Measurements from ENCODE around the gene RPL10A. TPM values are rescaled to one million over a fixed set of nuclear protein-coding genes. Genes with fewer than 3 reads are reported as not detected.

Gene RPL10A
- total and polyA plus RNA-seq, 3 experiments from 2014 or later, result 970 to 1,739 (median 1,737) TPM

Other genes with a start within 250 kb of the RPL10A start
- gene ZNF76, start 208.7 kb upstream of the RPL10A start, total RNA-seq, result 10 to 100 TPM; 31.3 to 35.2 TPM
- gene ZNF76, start 208.7 kb upstream of the RPL10A start, polyA plus RNA-seq, result 33.6 TPM
- gene DEF6, start 170.6 kb upstream of the RPL10A start, total RNA-seq, result 10 to 100 TPM; 71.2 to 73.0 TPM
- 183 TPM for gene DEF6, start 170.6 kb upstream of the RPL10A start, polyA plus RNA-seq
- gene PPARD, start 125.8 kb upstream of the RPL10A start, total RNA-seq, result 10 to 100 TPM; 14.8 to 16.2 TPM
- gene PPARD, start 125.8 kb upstream of the RPL10A start, polyA plus RNA-seq, result 7.7 TPM
- gene FANCE, start 16.1 kb upstream of the RPL10A start, total RNA-seq, result 10 to 100 TPM; 23.6 to 27.5 TPM
- 6.5 TPM for gene FANCE, start 16.1 kb upstream of the RPL10A start, polyA plus RNA-seq
- gene TEAD3, start 28.7 kb downstream of the RPL10A start, total RNA-seq, result under 1 TPM; 0.53 to 0.90 TPM
- 0.25 TPM for gene TEAD3, start 28.7 kb downstream of the RPL10A start, polyA plus RNA-seq
- not detected for gene TULP1, start 44.5 kb downstream of the RPL10A start, total RNA-seq
- not detected for gene TULP1, start 44.5 kb downstream of the RPL10A start, polyA plus RNA-seq
- gene FKBP5, start 220.5 kb downstream of the RPL10A start, total RNA-seq, result 10 to 100 TPM; 55.7 to 58.8 TPM
- gene FKBP5, start 220.5 kb downstream of the RPL10A start, polyA plus RNA-seq, result 192 TPM